Fibroblast of mammary gland (primary cell): Measurements from ENCODE around the gene SFSWAP.

ENCODE experiments used
- DNase-seq: peaks from one replicate; pipeline ENCODE4 v3.0.0-alpha.2; 2010; ENCODE audit warnings: low read depth
- H3K4me3 ChIP-seq: 2 replicates; pipeline ENCODE4 v1.5.1; 2011; ENCODE audit warnings: low read depth, mild to moderate bottlenecking, low read length, moderate library complexity; ENCODE audit not compliant: control insufficient read depth
- CTCF ChIP-seq: conservative IDR thresholded peaks from 2 replicates; pipeline ENCODE4 v1.5.1; 2011; ENCODE audit warnings: low read depth, low read length, inconsistent platforms; ENCODE audit not compliant: control insufficient read depth, insufficient read depth

The SFSWAP gene

DNA sequence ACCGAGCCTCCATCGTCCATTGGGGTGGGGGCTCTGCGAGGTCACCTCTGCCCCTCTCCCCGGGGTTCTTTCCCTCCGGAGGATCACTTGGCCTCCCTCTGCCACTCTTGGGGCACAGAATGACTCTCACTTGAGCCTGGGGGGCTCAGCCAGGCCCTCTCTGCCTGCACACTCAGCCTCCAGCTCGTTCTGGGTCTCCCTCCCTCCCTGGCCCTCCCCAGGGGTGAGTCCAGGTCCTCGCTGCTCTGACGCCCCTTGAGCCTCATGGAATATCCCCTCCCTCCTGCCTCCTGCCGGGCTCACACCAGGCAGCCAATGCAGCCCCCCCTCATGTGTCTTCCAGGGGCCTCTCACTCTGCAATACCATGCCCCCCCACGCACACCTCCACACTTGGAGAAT lies 17.7 kb upstream of the SFSWAP start:
- DNase-seq = no peak
- no peak for TF ChIP-seq CTCF
- no peak overlapping the region for H3K4me3 ChIP-seq

DNA sequence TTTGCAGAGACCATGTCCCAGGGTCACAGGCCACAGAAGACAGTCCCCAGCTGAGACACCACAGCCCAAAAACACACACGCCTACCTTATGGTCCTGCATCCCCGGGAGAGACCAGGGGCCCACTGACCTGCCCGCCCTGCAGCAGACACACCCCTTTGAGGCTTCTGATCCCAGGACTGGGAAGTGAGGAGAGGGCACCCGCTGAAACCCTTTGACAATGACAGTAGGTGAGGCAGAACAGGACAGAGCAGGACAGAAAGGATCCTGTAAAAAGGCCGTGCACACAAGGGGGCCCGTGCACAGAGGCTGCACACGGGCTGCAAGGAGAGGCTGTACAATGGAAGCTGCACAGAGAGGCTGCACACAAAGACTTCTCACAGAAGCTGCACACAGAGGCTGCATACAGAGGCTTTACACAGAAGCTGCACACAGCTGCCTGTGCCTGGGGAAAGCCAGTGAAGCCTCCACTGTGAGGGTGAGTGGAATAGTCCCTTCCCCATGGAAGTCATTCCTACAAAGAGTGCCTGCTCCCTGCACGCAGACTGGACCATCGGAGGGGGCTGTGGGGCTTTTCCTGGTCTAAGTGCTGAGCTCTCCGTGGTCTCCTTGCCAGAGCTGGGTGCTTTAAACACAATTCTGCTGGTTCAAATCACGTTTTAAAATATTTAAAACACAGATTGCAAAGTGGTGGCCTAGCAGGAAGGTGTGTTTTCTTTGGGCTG lies 16.6 kb upstream of the SFSWAP start:
- no peak for DNase-seq
- TF ChIP-seq CTCF = no peak
- no peak overlapping the region for H3K4me3 ChIP-seq

- no peak overlapping the region for H3K4me3 ChIP-seq
- no peak for DNase-seq
- TF ChIP-seq CTCF = no peak
Observed at GRCh38 chr12:131695968-131696367, 14.9 kb upstream of the SFSWAP start.

DNA sequence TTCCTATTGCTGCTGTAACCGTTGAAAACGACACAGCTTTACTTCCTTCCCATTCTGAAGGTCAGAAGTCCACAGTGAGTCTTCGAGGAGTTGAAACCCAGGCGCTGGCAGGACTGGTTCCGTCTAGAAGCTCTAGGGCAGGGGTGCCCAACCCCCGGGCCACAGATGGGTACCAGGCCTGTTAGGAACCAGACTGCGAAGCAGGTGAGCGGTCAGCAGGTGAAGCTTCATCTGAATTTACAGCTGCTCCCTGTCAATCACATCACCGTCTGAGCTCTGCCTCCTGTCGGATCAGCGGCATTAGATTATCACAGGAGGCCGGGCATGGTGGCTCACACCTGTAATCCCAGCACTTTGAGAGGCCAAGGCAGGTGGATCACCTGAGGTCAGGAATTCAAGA lies 12.6 kb upstream of the SFSWAP start:
- DNase-seq = no peak
- no peak for TF ChIP-seq CTCF
- no peak overlapping the region for H3K4me3 ChIP-seq

DNA sequence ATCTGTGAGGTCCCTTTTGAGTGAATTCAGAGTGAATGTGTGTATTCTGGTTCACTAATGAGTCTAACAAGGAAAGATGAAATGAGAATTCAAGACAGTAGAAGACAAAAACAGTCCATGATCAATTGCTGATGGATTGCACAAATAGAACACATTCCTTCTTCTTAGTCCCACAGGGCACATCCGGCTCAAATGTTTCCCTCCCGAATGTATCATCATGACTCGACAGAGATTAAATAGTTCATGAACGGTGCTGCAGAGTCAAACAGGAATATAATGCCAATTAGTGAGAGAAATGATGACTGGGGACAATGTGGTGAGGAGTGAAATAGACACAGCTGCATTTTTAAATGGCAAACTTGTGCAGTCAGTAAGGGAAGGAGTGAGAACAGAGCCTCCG lies 11.5 kb upstream of the SFSWAP start:
- peak; percentile 37 for DNase-seq
- H3K4me3 ChIP-seq = no peak overlapping the region
- no peak for TF ChIP-seq CTCF

DNA sequence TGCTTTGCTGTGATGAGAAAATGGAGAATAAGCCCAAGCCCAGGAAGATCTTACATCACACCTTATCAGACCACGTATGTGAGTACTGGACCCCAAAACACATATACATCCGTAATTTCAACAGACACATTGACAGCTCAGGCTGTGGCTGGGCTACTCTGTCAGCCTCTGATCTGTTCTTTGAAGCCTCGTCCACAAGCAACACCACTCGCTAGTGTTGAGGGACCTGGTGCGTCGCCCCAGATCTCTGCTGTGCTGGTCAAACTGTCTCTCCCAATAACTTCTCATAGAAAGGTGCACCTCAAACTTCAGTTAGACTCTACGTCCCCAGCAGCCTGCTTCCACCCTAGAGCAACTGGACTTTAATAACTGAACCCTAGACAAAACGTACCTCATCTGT lies 10.6 kb upstream of the SFSWAP start:
- DNase-seq = no peak
- TF ChIP-seq CTCF = no peak
- H3K4me3 ChIP-seq = no peak overlapping the region
